Measurements from ENCODE around the gene ABCA7. TPM values are rescaled to one million over a fixed set of nuclear protein-coding genes. Genes with fewer than 3 reads are reported as not detected.

Gene ABCA7
- total and polyA plus RNA-seq, 2 experiments from 2014 or later = 17.8 to 26.8 TPM

DNA sequence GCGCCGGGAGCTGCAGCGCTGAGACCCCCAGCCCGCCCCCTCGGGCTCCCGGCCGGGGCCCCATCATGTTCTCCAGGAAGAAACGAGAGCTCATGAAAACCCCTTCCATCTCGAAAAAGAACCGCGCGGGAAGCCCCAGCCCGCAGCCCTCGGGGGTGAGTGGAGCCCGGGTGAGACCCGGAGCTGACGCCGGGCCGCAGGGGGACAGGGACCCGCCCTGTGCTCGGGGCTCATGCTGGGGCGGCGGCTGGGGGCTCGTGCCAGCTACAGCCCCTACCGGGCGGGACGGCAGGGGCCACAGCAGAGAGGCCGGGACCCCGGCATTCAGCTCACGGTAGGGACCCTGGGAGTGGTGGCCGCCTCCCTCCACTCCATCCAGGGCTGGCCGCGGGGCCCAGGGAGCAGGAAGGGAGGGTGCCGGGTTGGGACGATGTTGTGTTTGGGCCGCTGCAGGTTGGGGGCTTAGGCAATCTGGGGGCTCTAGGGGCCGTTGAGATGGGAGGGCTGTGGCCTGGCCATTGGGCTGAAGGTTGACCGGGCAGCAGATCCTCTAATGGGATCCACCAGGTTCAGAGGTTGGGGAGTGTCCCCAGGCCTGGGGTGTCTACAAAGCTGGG is 27.5 kb downstream of the ABCA7 start:
- Histone ChIP-seq H3K9me3 (ENCODE audit: low read depth) (no peaks in the 10 kb centered on the region), H2AFZ (no peak overlapping the region), H3K27ac (no peak overlapping the region), H3K9me2 (replicated peaks; ENCODE audit: insufficient read depth) (no peaks in the 10 kb centered on the region), H4K20me1 (ENCODE audit: insufficient read depth, poor library complexity, severe bottlenecking) (no peaks in the 10 kb centered on the region), H3K4me2 (peak overlapping the region; percentile 93), H3K36me3 (replicated peaks; ENCODE audit: insufficient read depth, low read depth) (no peaks in the 10 kb centered on the region), H3K27me3 (peaks cover 50% of the 10 kb centered on the region), H3K4me1 (ENCODE audit: insufficient read depth) (peaks cover 28% of the 10 kb centered on the region), H3K4me3 (no peak overlapping the region), H3K79me2 (no peaks in the 10 kb centered on the region)
- TF ChIP-seq EZH2 (IDR thresholded peaks at IDR 0.05; ENCODE audit: borderline replicate concordance) = no peak
- no peak for TF ChIP-seq CTCF (IDR thresholded peaks at IDR 0.05; ENCODE audit: poor library complexity)
- TF ChIP-seq EZH2phosphoT487 (IDR thresholded peaks at IDR 0.05; ENCODE audit: low read depth, severe bottlenecking, unreplicated experiment) = no peak
- DNase-seq (ENCODE audit: low spot score) = no peak
- 21% methylated on average over 27 of the region's 38 CpGs for WGBS (ENCODE audit: low lambda C conversion rate, missing lambda C conversion rate)

- no peak overlapping the region for H2AFZ ChIP-seq
- WGBS (ENCODE audit: low lambda C conversion rate, missing lambda C conversion rate) = 94% methylated on average over 39 of the region's 45 CpGs
- H3K36me3 ChIP-seq (replicated peaks; ENCODE audit: insufficient read depth, low read depth) = no peaks in the 10 kb centered on the region
- no peaks in the 10 kb centered on the region for H3K9me3 ChIP-seq (ENCODE audit: low read depth)
- DNase-seq (ENCODE audit: low spot score) = no peak
- H3K9me2 ChIP-seq (replicated peaks; ENCODE audit: insufficient read depth) = no peaks in the 10 kb centered on the region
- H3K79me2 ChIP-seq = no peaks in the 10 kb centered on the region
- TF ChIP-seq EZH2phosphoT487 (IDR thresholded peaks at IDR 0.05; ENCODE audit: low read depth, severe bottlenecking, unreplicated experiment) (no peak), CTCF (IDR thresholded peaks at IDR 0.05; ENCODE audit: poor library complexity) (no peak), EZH2 (IDR thresholded peaks at IDR 0.05; ENCODE audit: borderline replicate concordance) (no peak)
- H4K20me1 ChIP-seq (ENCODE audit: insufficient read depth, poor library complexity, severe bottlenecking) = no peaks in the 10 kb centered on the region
- no peak overlapping the region for H3K27ac ChIP-seq
- H3K4me2 ChIP-seq = no peak overlapping the region
- H3K4me3 ChIP-seq = no peak overlapping the region
- H3K27me3 ChIP-seq = peaks cover 50% of the 10 kb centered on the region
- peaks cover 28% of the 10 kb centered on the region for H3K4me1 ChIP-seq (ENCODE audit: insufficient read depth)
These were observed 28.4 kb downstream of the ABCA7 start for GRCh38 chr19:1068009-1069001.

DNA sequence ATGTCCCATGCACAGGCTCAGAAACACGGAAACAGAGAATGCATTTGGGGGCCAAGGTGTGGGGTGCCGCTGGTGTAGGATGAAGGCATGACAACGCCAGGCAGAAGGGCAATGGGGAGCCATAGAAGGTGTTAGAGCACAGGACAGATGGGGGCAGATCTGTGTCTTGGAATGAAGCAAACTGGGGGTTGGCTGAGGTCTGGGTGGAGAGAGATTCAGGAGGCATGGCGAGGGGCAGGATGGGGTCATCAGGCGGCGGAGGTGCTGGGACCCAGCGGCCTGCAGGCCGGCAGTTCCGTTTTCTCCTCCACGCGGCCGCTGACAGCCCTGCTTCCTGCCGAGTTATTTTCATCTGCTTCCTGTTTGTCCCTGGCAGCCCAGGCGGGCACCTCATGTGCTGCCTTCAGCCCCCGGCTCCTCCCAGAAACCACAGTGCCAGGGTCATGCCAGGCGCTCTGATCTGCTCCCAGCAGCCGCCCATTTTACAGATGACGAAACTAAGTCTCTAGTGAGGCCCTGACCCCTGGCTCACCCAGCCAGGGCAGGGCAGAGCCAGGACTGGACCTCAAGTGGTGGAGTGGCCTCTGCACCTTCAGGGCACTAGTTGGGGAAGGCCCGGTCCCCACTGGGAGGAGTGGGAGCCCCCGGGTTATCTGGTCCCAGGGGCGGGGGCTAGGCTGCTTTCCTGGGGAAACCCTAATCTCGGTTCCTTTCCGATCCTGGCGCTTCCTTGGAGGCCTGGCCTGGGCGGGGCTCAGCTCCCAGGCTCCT is 29.3 kb downstream of the ABCA7 start:
- Histone ChIP-seq H2AFZ (no peak overlapping the region), H3K27me3 (peaks cover 50% of the 10 kb centered on the region), H3K4me2 (no peak overlapping the region), H3K4me1 (ENCODE audit: insufficient read depth) (peaks cover 28% of the 10 kb centered on the region), H3K36me3 (replicated peaks; ENCODE audit: insufficient read depth, low read depth) (no peaks in the 10 kb centered on the region), H3K9me2 (replicated peaks; ENCODE audit: insufficient read depth) (no peaks in the 10 kb centered on the region), H3K4me3 (no peak overlapping the region), H3K27ac (no peak overlapping the region), H3K9me3 (ENCODE audit: low read depth) (no peaks in the 10 kb centered on the region), H4K20me1 (ENCODE audit: insufficient read depth, poor library complexity, severe bottlenecking) (no peaks in the 10 kb centered on the region), H3K79me2 (no peaks in the 10 kb centered on the region)
- DNase-seq (ENCODE audit: low spot score) = no peak
- WGBS (ENCODE audit: low lambda C conversion rate, missing lambda C conversion rate) = 88% methylated on average over 25 of the region's 25 CpGs
- TF ChIP-seq CTCF (IDR thresholded peaks at IDR 0.05; ENCODE audit: poor library complexity) (no peak), EZH2 (IDR thresholded peaks at IDR 0.05; ENCODE audit: borderline replicate concordance) (no peak), EZH2phosphoT487 (IDR thresholded peaks at IDR 0.05; ENCODE audit: low read depth, severe bottlenecking, unreplicated experiment) (no peak)

All from hepatocyte (in vitro differentiated cells).